ENCODE data around the gene TENT5C.

GRCh38 chr1:117556341-117556740 lies 49.5 kb upstream of the TENT5C start:
- TF ChIP-seq, protein P1, sequence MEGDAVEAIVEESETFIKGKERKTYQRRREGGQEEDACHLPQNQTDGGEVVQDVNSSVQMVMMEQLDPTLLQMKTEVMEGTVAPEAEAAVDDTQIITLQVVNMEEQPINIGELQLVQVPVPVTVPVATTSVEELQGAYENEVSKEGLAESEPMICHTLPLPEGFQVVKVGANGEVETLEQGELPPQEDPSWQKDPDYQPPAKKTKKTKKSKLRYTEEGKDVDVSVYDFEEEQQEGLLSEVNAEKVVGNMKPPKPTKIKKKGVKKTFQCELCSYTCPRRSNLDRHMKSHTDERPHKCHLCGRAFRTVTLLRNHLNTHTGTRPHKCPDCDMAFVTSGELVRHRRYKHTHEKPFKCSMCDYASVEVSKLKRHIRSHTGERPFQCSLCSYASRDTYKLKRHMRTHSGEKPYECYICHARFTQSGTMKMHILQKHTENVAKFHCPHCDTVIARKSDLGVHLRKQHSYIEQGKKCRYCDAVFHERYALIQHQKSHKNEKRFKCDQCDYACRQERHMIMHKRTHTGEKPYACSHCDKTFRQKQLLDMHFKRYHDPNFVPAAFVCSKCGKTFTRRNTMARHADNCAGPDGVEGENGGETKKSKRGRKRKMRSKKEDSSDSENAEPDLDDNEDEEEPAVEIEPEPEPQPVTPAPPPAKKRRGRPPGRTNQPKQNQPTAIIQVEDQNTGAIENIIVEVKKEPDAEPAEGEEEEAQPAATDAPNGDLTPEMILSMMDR (IDR thresholded peaks at IDR 0.05), result no peak
- no peak for TF ChIP-seq POLR2A (IDR thresholded peaks at IDR 0.05)
